Adrenal gland (tissue), 5 donors: Measurements from ENCODE around the gene UHMK1.

Experiments used
- POLR2A ChIP-seq, 2 donors: fragments of 450-650 bp; IDR thresholded peaks; one replicate each; pipeline ENCODE4 v1.6.1; 2017; ENCODE audit warnings: antibody characterized with exemption in 2 of 2, mild to moderate bottlenecking in 2 of 2, moderate library complexity in 1 of 2
- TF ChIP-seq, protein P1 (sequence below), 6 experiments: fragments of 450-650 bp in 4 of 6; fragments of 200-600 bp in 2 of 6; sonication (generic) in 1 of 6; IDR thresholded peaks; 1 replicate in 5 of 6; 2 replicates in 1 of 6; pipeline versions ENCODE4 v1.5.1 to v1.8.0; 2016 to 2021; ENCODE audit warnings: antibody characterized with exemption in 6 of 6, mild to moderate bottlenecking in 2 of 6, moderate library complexity in 1 of 6
- donor health status: DM: no; HTN: no; CAD: no.

DNA sequence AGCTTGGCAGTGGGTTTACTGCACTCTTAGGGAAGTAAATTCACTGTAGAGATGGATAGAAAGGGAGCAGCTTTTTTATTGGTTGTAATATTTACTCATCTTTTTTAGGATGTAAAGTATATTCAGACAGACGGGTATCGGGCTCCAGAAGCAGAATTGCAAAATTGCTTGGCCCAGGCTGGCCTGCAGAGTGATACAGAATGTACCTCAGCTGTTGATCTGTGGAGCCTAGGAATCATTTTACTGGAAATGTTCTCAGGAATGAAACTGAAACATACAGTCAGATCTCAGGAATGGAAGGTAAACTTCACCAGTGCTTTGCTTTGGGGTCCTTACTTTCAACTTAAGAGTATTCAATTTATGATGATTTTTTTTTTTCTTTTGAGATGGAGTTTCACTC lies 3.2 kb downstream of the UHMK1 start:
- TF ChIP-seq, protein P1, sequence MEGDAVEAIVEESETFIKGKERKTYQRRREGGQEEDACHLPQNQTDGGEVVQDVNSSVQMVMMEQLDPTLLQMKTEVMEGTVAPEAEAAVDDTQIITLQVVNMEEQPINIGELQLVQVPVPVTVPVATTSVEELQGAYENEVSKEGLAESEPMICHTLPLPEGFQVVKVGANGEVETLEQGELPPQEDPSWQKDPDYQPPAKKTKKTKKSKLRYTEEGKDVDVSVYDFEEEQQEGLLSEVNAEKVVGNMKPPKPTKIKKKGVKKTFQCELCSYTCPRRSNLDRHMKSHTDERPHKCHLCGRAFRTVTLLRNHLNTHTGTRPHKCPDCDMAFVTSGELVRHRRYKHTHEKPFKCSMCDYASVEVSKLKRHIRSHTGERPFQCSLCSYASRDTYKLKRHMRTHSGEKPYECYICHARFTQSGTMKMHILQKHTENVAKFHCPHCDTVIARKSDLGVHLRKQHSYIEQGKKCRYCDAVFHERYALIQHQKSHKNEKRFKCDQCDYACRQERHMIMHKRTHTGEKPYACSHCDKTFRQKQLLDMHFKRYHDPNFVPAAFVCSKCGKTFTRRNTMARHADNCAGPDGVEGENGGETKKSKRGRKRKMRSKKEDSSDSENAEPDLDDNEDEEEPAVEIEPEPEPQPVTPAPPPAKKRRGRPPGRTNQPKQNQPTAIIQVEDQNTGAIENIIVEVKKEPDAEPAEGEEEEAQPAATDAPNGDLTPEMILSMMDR (IDR thresholded peaks at IDR 0.05) = no peak
- no peak for TF ChIP-seq POLR2A (IDR thresholded peaks at IDR 0.05)
